Measurements from ENCODE around the gene PTPRU.
"Not testable (repeated sequence)": the region's sequence is repeated elsewhere in the genome, so short reads cannot be mapped to it uniquely, and the experiment has no call there.

PTPRU gene

GRCh38 chr1:29222260-29222659, 14.1 kb upstream of the PTPRU start:
- DNase-seq (ENCODE audit: low read depth): not testable (repeated sequence)

- no peak for DNase-seq (ENCODE audit: low read depth)
Measured at GRCh38 chr1:29222686-29223085, 13.6 kb upstream of the PTPRU start.

- no peak for DNase-seq (ENCODE audit: low read depth)
Measured at GRCh38 chr1:29223521-29223920, 12.8 kb upstream of the PTPRU start.

- no peak for DNase-seq (ENCODE audit: low read depth)
Measured at GRCh38 chr1:29224356-29224837, 11.9 kb upstream of the PTPRU start.

- no peak for DNase-seq (ENCODE audit: low read depth)
Measured at GRCh38 chr1:29225361-29225760, 11.0 kb upstream of the PTPRU start.

- DNase-seq (ENCODE audit: low read depth): no peak
Measured at GRCh38 chr1:29227511-29227910, 8.8 kb upstream of the PTPRU start.

- DNase-seq (ENCODE audit: low read depth): no peak
Measured at GRCh38 chr1:29230204-29230552, 6.1 kb upstream of the PTPRU start.

- DNase-seq (ENCODE audit: low read depth): peak; percentile 93
Measured at GRCh38 chr1:29230553-29231378, 5.6 kb upstream of the PTPRU start, which contains the start of gene MECR. Gene MECR (minus strand): TSS chr1:29230934. CDS start chr1:29230906, 28 bp downstream.

- no peak for DNase-seq (ENCODE audit: low read depth)
Measured at GRCh38 chr1:29232387-29232786, 3.9 kb upstream of the PTPRU start.

GRCh38 chr1:29233693-29234092, 2.6 kb upstream of the PTPRU start:
- no peak for DNase-seq (ENCODE audit: low read depth)

- no peak for DNase-seq (ENCODE audit: low read depth)
Measured at GRCh38 chr1:29234471-29234870, 1.9 kb upstream of the PTPRU start.

GRCh38 chr1:29234881-29235280, 1.4 kb upstream of the PTPRU start:
- not testable (repeated sequence) for DNase-seq (ENCODE audit: low read depth)

GRCh38 chr1:29236712-29237128, 398 bp downstream of the PTPRU start:
- DNase-seq (ENCODE audit: low read depth): no peak

GRCh38 chr1:29237129-29237821, 953 bp downstream of the PTPRU start:
- DNase-seq (ENCODE audit: low read depth): no peak

GRCh38 chr1:29237852-29238619, 1.7 kb downstream of the PTPRU start:
- no peak for DNase-seq (ENCODE audit: low read depth)

- no peak for DNase-seq (ENCODE audit: low read depth)
Measured at GRCh38 chr1:29238620-29239002, 2.3 kb downstream of the PTPRU start.

- DNase-seq (ENCODE audit: low read depth): no peak
Measured at GRCh38 chr1:29239142-29239541, 2.8 kb downstream of the PTPRU start.

- DNase-seq (ENCODE audit: low read depth): no peak
Measured at GRCh38 chr1:29240400-29240837, 4.1 kb downstream of the PTPRU start.

- DNase-seq (ENCODE audit: low read depth): no peak
Measured at GRCh38 chr1:29240986-29241385, 4.7 kb downstream of the PTPRU start.

- no peak for DNase-seq (ENCODE audit: low read depth)
Measured at GRCh38 chr1:29243023-29243870, 6.9 kb downstream of the PTPRU start.

- DNase-seq (ENCODE audit: low read depth): no peak
Measured at GRCh38 chr1:29243871-29244200, 7.5 kb downstream of the PTPRU start.

- no peak for DNase-seq (ENCODE audit: low read depth)
Measured at GRCh38 chr1:29245261-29245660, 8.9 kb downstream of the PTPRU start.

Data from stimulated activated CD8-positive, alpha-beta memory T cell treated with anti-CD3 and anti-CD28 coated beads, Interleukin-7, amount 100 ng/mL, for 24 hours (primary cell).